Smooth muscle cell (in vitro differentiated cells): ENCODE data around the gene AFDN. TPM values are rescaled to one million over a fixed set of nuclear protein-coding genes. Genes with fewer than 3 reads are reported as not detected.

Experiments used
- DNase-seq: peaks from one replicate; lab custom pipeline; 2025; ENCODE audit not compliant: unreplicated experiment; lab: John Stamatoyannopoulos, UW
- H2AFZ ChIP-seq: fragments of 200-600 bp; sonication (generic); 2 replicates; pipeline ENCODE4 v1.6.0; 2016; ENCODE audit warnings: antibody characterized with exemption, low read depth, mild to moderate bottlenecking
- H3F3A ChIP-seq: fragments of 200-600 bp; sonication (generic); 2 replicates; pipeline ENCODE4 v1.6.0; 2017; ENCODE audit warnings: antibody characterized with exemption, low read depth
- H3K27ac ChIP-seq: fragments of 200-600 bp; sonication (generic); 2 replicates; pipeline ENCODE4 v1.5.1; 2016; ENCODE audit warnings: low read depth, mild to moderate bottlenecking
- H3K27me3 ChIP-seq: fragments of 200-600 bp; sonication (generic); 2 replicates; pipeline ENCODE4 v1.6.1; 2016; ENCODE audit warnings: low read depth, mild to moderate bottlenecking
- H3K36me3 ChIP-seq: fragments of 200-600 bp; sonication (generic); 2 replicates; pipeline ENCODE4 v1.5.1; 2016; ENCODE audit warnings: low read depth
- H3K4me1 ChIP-seq: fragments of 200-600 bp; sonication (generic); 2 replicates; pipeline ENCODE4 v1.5.1; 2016; ENCODE audit warnings: low read depth
- H3K4me2 ChIP-seq: fragments of 200-600 bp; sonication (generic); 2 replicates; pipeline ENCODE4 v1.6.0; 2016; ENCODE audit warnings: mild to moderate bottlenecking
- H3K4me3 ChIP-seq: fragments of 200-600 bp; sonication (generic); 2 replicates; pipeline ENCODE4 v1.5.1; 2016; ENCODE audit warnings: mild to moderate bottlenecking
- H3K79me2 ChIP-seq: fragments of 200-600 bp; sonication (generic); 2 replicates; pipeline ENCODE4 v1.6.0; 2016; ENCODE audit warnings: low read depth, mild to moderate bottlenecking
- H3K9ac ChIP-seq: fragments of 200-600 bp; sonication (generic); 2 replicates; pipeline ENCODE4 v1.6.0; 2016; ENCODE audit warnings: low read depth
- H3K9me3 ChIP-seq: fragments of 200-600 bp; sonication (generic); replicated peaks from 2 replicates; pipeline ENCODE4 v1.5.1; 2016; ENCODE audit warnings: low read depth
- H4K20me1 ChIP-seq: fragments of 200-600 bp; sonication (generic); 2 replicates; pipeline ENCODE4 v1.6.0; 2016; ENCODE audit warnings: low read depth
- WGBS: methylation state at CpG from one replicate; pipeline ENCODE4 v1.1.7; 2016; ENCODE audit warnings: low lambda C conversion rate; 5-methylcytosine and 5-hydroxymethylcytosine counted together
- polyA plus RNA-seq: library from polyadenylated mRNA; unstranded; fragments of >200 nt; fragmentation: Nextera tagmentation; extraction: Ambion mirVana; gene quantifications from 2 replicates; pipeline ENCODE4 v1.2.1, GENCODE V29; 2016
- total RNA-seq: library from RNA; depleted of rRNA; stranded (reverse); fragments of >200 nt; gene quantifications from 2 replicates; pipeline ENCODE4 v1.2.3, GENCODE V29; 2014
- TF ChIP-seq, protein P1 (sequence below): fragments of 200-600 bp; sonication (generic); IDR thresholded peaks from 2 replicates; pipeline ENCODE4 v1.5.1; 2017; ENCODE audit warnings: borderline replicate concordance, mild to moderate bottlenecking, antibody characterized with exemption; ENCODE audit not compliant: insufficient read depth, poor library complexity, severe bottlenecking

Gene AFDN
- total and polyA plus RNA-seq, 2 experiments from 2014 or later = 52.3 to 98.8 TPM

DNA sequence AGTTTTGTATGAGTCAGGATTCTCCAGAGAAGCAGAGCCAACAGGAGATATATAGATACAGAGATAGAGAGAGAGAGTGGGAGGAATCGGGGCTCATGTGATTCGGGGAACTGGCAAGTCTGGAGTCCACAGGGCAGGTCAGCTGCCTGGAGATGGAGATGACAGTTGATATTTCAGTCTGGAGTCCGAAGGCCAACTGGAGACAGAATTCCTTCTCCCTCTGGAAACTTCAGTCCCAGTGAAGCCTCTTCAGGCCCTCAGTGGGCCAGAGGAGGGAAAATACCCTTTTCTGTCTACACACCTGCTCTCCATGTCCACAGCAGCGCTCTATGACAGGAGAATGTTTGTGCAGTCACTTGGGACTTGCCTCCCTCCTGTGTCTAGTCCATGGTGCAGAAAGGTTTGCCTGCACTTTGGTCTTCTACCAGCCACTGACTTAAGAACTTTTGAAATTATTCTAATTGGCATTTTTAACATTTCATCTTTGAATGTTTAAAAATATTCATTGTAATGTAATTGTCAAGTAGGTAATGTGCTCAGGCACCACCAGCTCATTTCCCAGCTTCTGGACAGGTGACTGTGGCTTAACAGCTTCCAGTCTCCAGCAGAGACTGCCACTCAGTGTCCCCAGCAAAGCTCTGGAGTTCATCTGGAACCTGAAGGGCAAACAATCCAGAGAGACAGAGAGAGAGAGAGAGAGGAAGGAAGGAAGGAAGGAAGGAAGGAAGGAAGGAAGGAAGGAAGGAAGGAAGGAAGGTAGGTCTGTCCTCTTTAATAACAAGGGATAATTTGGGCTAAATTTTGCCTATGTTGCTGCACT, 43.8 kb upstream of the AFDN start:
- DNase-seq = no peak
- no peak overlapping the region for H3K9ac ChIP-seq
- H3K27ac ChIP-seq = no peak overlapping the region
- WGBS = 91% methylated on average over 4 of the region's 4 CpGs
- no peaks in the 10 kb centered on the region for H3K9me3 ChIP-seq
- peaks cover under 1% of the 10 kb centered on the region for H3K4me1 ChIP-seq
- no peaks in the 10 kb centered on the region for H3F3A ChIP-seq
- no peaks in the 10 kb centered on the region for H4K20me1 ChIP-seq
- H3K79me2 ChIP-seq = no peaks in the 10 kb centered on the region
- H3K27me3 ChIP-seq = no peaks in the 10 kb centered on the region
- no peaks in the 10 kb centered on the region for H3K36me3 ChIP-seq
- H3K4me2 ChIP-seq = no peak overlapping the region
- H2AFZ ChIP-seq = no peak overlapping the region
- TF ChIP-seq, protein P1, sequence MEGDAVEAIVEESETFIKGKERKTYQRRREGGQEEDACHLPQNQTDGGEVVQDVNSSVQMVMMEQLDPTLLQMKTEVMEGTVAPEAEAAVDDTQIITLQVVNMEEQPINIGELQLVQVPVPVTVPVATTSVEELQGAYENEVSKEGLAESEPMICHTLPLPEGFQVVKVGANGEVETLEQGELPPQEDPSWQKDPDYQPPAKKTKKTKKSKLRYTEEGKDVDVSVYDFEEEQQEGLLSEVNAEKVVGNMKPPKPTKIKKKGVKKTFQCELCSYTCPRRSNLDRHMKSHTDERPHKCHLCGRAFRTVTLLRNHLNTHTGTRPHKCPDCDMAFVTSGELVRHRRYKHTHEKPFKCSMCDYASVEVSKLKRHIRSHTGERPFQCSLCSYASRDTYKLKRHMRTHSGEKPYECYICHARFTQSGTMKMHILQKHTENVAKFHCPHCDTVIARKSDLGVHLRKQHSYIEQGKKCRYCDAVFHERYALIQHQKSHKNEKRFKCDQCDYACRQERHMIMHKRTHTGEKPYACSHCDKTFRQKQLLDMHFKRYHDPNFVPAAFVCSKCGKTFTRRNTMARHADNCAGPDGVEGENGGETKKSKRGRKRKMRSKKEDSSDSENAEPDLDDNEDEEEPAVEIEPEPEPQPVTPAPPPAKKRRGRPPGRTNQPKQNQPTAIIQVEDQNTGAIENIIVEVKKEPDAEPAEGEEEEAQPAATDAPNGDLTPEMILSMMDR = no peak
- H3K4me3 ChIP-seq = no peak overlapping the region

DNA sequence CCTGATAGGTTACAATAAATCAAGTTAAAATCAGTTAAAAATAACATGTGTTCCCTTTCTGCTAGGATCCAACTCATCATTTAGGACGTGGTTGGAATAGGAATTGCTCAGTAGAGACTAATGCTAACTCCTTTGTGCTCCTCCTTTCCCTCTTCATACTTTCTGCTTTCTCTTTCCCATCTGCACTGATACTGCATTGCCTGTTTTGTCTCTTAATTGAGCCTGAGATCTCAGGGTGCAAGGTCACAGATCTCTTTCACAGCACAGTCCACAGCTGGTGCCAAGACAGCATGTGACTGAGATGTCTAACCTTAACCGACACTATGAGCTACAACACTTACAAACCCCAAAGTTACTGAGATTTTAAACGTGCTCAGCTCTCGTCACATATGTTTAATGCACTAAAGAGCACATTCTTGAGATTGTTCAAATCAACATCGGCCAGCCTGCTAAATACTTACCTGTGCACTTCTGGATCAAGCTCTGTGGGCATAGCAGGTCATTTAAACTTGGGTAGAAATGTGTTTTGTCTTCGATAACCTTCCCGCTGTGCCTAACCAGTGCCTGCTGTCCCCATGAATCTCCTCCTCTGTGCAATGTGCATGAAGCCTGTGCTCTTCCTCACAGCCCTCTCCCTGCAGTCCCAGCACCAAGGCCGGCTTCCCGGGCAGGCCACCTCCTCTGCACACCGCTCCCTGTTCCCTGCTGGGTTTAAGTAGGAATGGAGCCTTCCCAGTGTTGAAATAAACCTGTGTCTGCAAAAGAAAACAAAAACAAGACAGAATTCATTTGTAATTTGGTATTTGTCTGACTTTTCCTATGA, 39.6 kb upstream of the AFDN start:
- H3K27ac ChIP-seq = no peak overlapping the region
- H3K4me2 ChIP-seq = no peak overlapping the region
- DNase-seq = no peak
- no peak overlapping the region for H3K4me3 ChIP-seq
- no peaks in the 10 kb centered on the region for H3K36me3 ChIP-seq
- no peaks in the 10 kb centered on the region for H3K27me3 ChIP-seq
- no peak overlapping the region for H3K9ac ChIP-seq
- H2AFZ ChIP-seq = no peak overlapping the region
- H4K20me1 ChIP-seq = no peaks in the 10 kb centered on the region
- H3K4me1 ChIP-seq = peaks cover 8% of the 10 kb centered on the region
- H3K79me2 ChIP-seq = no peaks in the 10 kb centered on the region
- TF ChIP-seq, protein P1 = no peak
- no peaks in the 10 kb centered on the region for H3K9me3 ChIP-seq
- WGBS = 92% methylated on average over 10 of the region's 10 CpGs
- H3F3A ChIP-seq = no peaks in the 10 kb centered on the region

DNA sequence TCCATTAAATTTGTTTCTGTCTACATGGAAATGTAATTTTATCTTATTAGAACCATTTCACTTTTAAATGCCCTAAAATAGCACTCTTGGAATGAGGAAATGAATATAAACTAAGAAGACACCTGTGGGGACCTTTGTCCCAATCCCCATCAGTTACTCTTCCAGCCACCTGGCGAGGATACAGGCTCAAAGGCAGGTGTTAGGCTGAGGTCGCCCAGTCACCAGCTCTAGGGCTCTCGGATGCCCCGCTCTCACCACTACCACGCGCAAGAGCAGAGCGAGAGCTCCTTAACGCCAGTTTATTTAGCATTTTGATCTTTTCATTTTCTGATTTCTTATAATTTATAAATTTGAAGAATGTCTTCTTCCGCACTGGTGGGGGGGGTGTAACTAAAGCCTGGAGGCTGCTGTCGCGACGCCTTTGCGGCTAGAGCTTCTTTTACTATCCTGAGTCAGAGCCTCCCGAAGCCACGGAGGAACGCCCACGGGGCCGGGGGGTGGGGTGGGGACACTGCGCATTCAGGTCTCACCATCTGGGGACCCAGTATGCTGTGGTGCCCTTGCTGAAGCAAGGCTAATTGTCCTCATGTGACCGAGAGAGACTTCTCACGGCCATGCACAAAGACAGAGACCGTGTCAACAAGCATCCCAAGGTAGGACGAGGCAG, 38.7 kb upstream of the AFDN start:
- no peaks in the 10 kb centered on the region for H3K9me3 ChIP-seq
- WGBS = 67% methylated on average over 23 of the region's 23 CpGs

More for the DNA sequence above, 38.7 kb upstream of the AFDN start:
- H3K27ac ChIP-seq = no peak overlapping the region
- DNase-seq = no peak
- H3K27me3 ChIP-seq = no peaks in the 10 kb centered on the region
- H3K4me1 ChIP-seq = peaks cover 8% of the 10 kb centered on the region
- no peaks in the 10 kb centered on the region for H3K36me3 ChIP-seq
- H3K4me2 ChIP-seq = peak overlapping the region; percentile 61
- H3K9ac ChIP-seq = no peak overlapping the region
- TF ChIP-seq, protein P1 = no peak
- no peak overlapping the region for H2AFZ ChIP-seq
- no peaks in the 10 kb centered on the region for H4K20me1 ChIP-seq
- H3K4me3 ChIP-seq = no peak overlapping the region
- H3K79me2 ChIP-seq = no peaks in the 10 kb centered on the region
- H3F3A ChIP-seq = no peaks in the 10 kb centered on the region
